GM23338 (cell line): ENCODE data around the gene CSTB. TPM values are rescaled to one million over a fixed set of nuclear protein-coding genes. Genes with fewer than 3 reads are reported as not detected.

Experiments used
- ATAC-seq: fragments of 200-7000 bp; cut with Tn5 transposase; 3 replicates; pipeline ENCODE4 v1.9.1; 2020
- DNase-seq: peaks from one replicate; pipeline ENCODE4 v3.0.0-alpha.2; 2015; ENCODE audit warnings: low spot score
- H2AFZ ChIP-seq: fragments of 200-600 bp; sonication (generic); 2 replicates; pipeline ENCODE4 v1.8.0; 2016; ENCODE audit warnings: antibody characterized with exemption, mild to moderate bottlenecking, moderate library complexity
- H3F3A ChIP-seq: fragments of 200-600 bp; sonication (generic); replicated peaks from 2 replicates; pipeline ENCODE4 v1.8.0; 2017; ENCODE audit warnings: antibody characterized with exemption, mixed run types, low read depth
- H3K27ac ChIP-seq: fragments of 200-600 bp; sonication (generic); 2 replicates; pipeline ENCODE4 v1.6.1; 2016; ENCODE audit warnings: low read depth
- H3K27me3 ChIP-seq: fragments of 200-600 bp; sonication (generic); 2 replicates; pipeline ENCODE4 v1.8.0; 2016; ENCODE audit warnings: mild to moderate bottlenecking, mixed run types, moderate library complexity; ENCODE audit not compliant: insufficient read depth
- H3K36me3 ChIP-seq: fragments of 200-600 bp; sonication (generic); 2 replicates; pipeline ENCODE4 v1.8.0; 2016; ENCODE audit warnings: mild to moderate bottlenecking; ENCODE audit not compliant: insufficient read depth
- H3K4me1 ChIP-seq: fragments of 200-600 bp; sonication (generic); 2 replicates; pipeline ENCODE4 v1.8.0; 2016; ENCODE audit warnings: mild to moderate bottlenecking, moderate library complexity; ENCODE audit not compliant: insufficient read depth
- H3K4me2 ChIP-seq: fragments of 200-600 bp; sonication (generic); 2 replicates; pipeline ENCODE4 v1.7.1; 2017; ENCODE audit warnings: mixed run types
- H3K4me3 ChIP-seq: fragments of 200-600 bp; sonication (generic); 2 replicates; pipeline ENCODE4 v1.6.1; 2016; ENCODE audit warnings: mixed run types
- H3K79me2 ChIP-seq: fragments of 200-600 bp; sonication (generic); replicated peaks from 2 replicates; pipeline ENCODE4 v1.8.0; 2017; ENCODE audit warnings: mild to moderate bottlenecking; ENCODE audit not compliant: insufficient read depth
- H3K9me2 ChIP-seq: fragments of 200-600 bp; sonication (generic); 2 replicates; pipeline ENCODE4 v1.8.0; 2017; ENCODE audit not compliant: insufficient read depth
- H4K20me1 ChIP-seq: fragments of 200-600 bp; sonication (generic); replicated peaks from 2 replicates; pipeline ENCODE4 v1.8.0; 2017; ENCODE audit warnings: mild to moderate bottlenecking; ENCODE audit not compliant: insufficient read depth
- H3K27ac Mint-ChIP-seq: 2 replicates; pipeline ENCODE4 v1.8.0; 2020; ENCODE audit warnings: inconsistent platforms, mild to moderate bottlenecking, moderate library complexity, mixed read lengths
- H3K27me3 Mint-ChIP-seq: 3 replicates; pipeline ENCODE4 v1.8.0; 2022; ENCODE audit warnings: low read depth, mild to moderate bottlenecking, moderate library complexity, mixed read lengths, inconsistent platforms; ENCODE audit not compliant: insufficient read depth, poor library complexity
- H3K36me3 Mint-ChIP-seq: 3 replicates; pipeline ENCODE4 v1.8.0; 2021; ENCODE audit warnings: low read depth, mild to moderate bottlenecking, inconsistent platforms, moderate library complexity, mixed read lengths
- H3K4me1 Mint-ChIP-seq: 3 replicates; pipeline ENCODE4 v1.8.0; 2020; ENCODE audit warnings: mild to moderate bottlenecking, inconsistent platforms, mixed read lengths
- H3K4me3 Mint-ChIP-seq: 3 replicates; pipeline ENCODE4 v1.8.0; 2021; ENCODE audit warnings: moderate library complexity, mild to moderate bottlenecking, inconsistent platforms, mixed read lengths
- H3K9me3 Mint-ChIP-seq: 3 replicates; pipeline ENCODE4 v1.8.0; 2020; ENCODE audit warnings: moderate library complexity, mild to moderate bottlenecking, inconsistent platforms, mixed read lengths
- CREB1 ChIP-seq: fragments of 250-450 bp; sonication (Bioruptor Pico); IDR thresholded peaks from 2 replicates; pipeline ENCODE4 v1.5.0; 2020; ENCODE audit warnings: low read depth, mild to moderate bottlenecking, moderate library complexity
- EZH2 ChIP-seq: fragments of 200-600 bp; sonication (generic); IDR thresholded peaks from one replicate; pipeline ENCODE4 v1.8.0; 2017; ENCODE audit warnings: antibody characterized with exemption, mild to moderate bottlenecking, low read depth; ENCODE audit not compliant: unreplicated experiment
- NANOG ChIP-seq: IDR thresholded peaks from 2 replicates; pipeline ENCODE4 v1.6.1; 2016; ENCODE audit warnings: antibody characterized with exemption, borderline replicate concordance
- REST ChIP-seq: IDR thresholded peaks from one replicate; pipeline ENCODE4 v1.6.1; 2018; ENCODE audit warnings: antibody characterized with exemption; ENCODE audit not compliant: unreplicated experiment
- STAT1 ChIP-seq: IDR thresholded peaks from one replicate; pipeline ENCODE4 v1.6.1; 2016; ENCODE audit warnings: antibody characterized with exemption; ENCODE audit not compliant: unreplicated experiment
- ZNF114 ChIP-seq: fragments of 250-450 bp; sonication (Bioruptor Pico); IDR thresholded peaks from 2 replicates; pipeline ENCODE4 v1.5.0; 2020; ENCODE audit warnings: mild to moderate bottlenecking, moderate library complexity
- ZNF331 ChIP-seq: fragments of 250-450 bp; sonication (Bioruptor Pico); IDR thresholded peaks from 2 replicates; pipeline ENCODE4 v1.5.0; 2020; ENCODE audit warnings: low read depth, mild to moderate bottlenecking, moderate library complexity
- ZNF462 ChIP-seq: fragments of 250-450 bp; sonication (Bioruptor Pico); IDR thresholded peaks from 2 replicates; pipeline ENCODE4 v1.5.0; 2020; ENCODE audit warnings: mild to moderate bottlenecking, moderate library complexity
- polyA plus RNA-seq: library from polyadenylated mRNA; unstranded; fragments of >200 nt; fragmentation: Nextera tagmentation; extraction: Ambion mirVana; gene quantifications from 2 replicates; pipeline ENCODE4 v1.2.1, GENCODE V29; 2016
- total RNA-seq: library from RNA; depleted of rRNA; stranded (reverse); fragments of >200 nt; shearing (Covaris generic); gene quantifications from 2 replicates; pipeline ENCODE4 v1.2.3, GENCODE V29; 2014

The CSTB gene
- total and polyA plus RNA-seq, 2 experiments from 2014 or later, result 10.0 to 142 TPM

- TF ChIP-seq STAT1, result no peak
- no peak for TF ChIP-seq ZNF114 (CRISPR knock-in tag)
- TF ChIP-seq CREB1 (CRISPR knock-in tag), result no peak
- TF ChIP-seq EZH2, result no peak
- TF ChIP-seq REST, result no peak
- TF ChIP-seq ZNF331 (CRISPR knock-in tag), result no peak
Measured at GRCh38 chr21:43739621-43740435, 36.3 kb downstream of the CSTB start (continued).

- ATAC-seq (no peak), DNase-seq (no peak)
- Mint-ChIP-seq H3K9me3 (no peaks in the 10 kb centered on the region; the same call in 2 of the 3 replicates), H3K36me3 (peaks cover 6% of the 10 kb centered on the region), H3K27me3 (peaks cover 20% of the 10 kb centered on the region), H3K4me3 (no peak overlapping the region), H3K27ac (no peak overlapping the region), H3K4me1 (peaks cover 23% of the 10 kb centered on the region)
- H3K4me1 ChIP-seq, result 0 out of 2 replicates have a peak, but pooled peaks cover 3% of the 10 kb centered on the region
- TF ChIP-seq ZNF462 (CRISPR knock-in tag) (no peak), ZNF114 (CRISPR knock-in tag) (no peak), ZNF331 (CRISPR knock-in tag) (no peak), NANOG (no peak)
- peaks cover 13% of the 10 kb centered on the region; the same call in 1 of the 2 replicates for H3K79me2 ChIP-seq
- H3K36me3 ChIP-seq, result no peaks in the 10 kb centered on the region
- no peaks in the 10 kb centered on the region for H3K9me2 ChIP-seq
- no peaks in the 10 kb centered on the region for H3K27me3 ChIP-seq
- no peak overlapping the region for H3K4me2 ChIP-seq
- peaks cover 10% of the 10 kb centered on the region for H3F3A ChIP-seq
- H3K27ac ChIP-seq, result no peak overlapping the region
- H2AFZ ChIP-seq, result no peak overlapping the region
- H4K20me1 ChIP-seq, result peaks cover 4% of the 10 kb centered on the region
- H3K4me3 ChIP-seq, result no peak overlapping the region
Measured at GRCh38 chr21:43737158-43737950, 38.8 kb downstream of the CSTB start.
